ENCODE results near the gene WWOX.

DNA sequence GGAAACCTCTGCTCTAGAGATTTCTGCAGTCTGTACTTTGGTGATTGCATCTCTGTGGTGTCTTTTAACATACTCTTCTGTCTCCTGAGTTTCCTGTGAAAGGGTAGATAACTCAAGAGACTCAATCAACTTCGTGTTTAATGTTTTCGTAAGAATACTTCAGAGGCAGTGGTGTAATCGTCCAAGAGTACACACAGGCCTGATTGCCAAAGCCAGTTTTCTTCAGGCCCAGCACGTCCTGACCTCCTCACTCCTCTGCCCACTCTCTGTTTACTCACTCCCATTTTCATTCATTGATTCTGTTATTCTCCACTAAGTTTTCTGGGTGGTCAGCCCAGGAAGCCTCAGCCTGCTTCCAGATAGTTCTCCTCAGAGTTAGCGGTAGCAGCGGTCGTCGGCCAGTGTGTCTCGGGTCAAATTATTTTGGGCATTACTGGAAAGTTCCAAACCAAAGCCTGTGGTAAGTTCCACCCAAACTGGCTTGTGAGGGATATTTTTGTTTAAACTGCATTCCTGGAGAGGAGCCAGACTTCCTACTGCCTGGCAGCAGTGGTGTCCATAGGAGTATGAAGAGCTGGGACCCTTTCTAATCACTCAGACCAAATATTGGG lies 293.2 kb downstream of the WWOX start:
- no peak for TF ChIP-seq EZH2 (IDR thresholded peaks at IDR 0.05; ENCODE audit: insufficient read depth, low read length)
- TF ChIP-seq, protein P1, sequence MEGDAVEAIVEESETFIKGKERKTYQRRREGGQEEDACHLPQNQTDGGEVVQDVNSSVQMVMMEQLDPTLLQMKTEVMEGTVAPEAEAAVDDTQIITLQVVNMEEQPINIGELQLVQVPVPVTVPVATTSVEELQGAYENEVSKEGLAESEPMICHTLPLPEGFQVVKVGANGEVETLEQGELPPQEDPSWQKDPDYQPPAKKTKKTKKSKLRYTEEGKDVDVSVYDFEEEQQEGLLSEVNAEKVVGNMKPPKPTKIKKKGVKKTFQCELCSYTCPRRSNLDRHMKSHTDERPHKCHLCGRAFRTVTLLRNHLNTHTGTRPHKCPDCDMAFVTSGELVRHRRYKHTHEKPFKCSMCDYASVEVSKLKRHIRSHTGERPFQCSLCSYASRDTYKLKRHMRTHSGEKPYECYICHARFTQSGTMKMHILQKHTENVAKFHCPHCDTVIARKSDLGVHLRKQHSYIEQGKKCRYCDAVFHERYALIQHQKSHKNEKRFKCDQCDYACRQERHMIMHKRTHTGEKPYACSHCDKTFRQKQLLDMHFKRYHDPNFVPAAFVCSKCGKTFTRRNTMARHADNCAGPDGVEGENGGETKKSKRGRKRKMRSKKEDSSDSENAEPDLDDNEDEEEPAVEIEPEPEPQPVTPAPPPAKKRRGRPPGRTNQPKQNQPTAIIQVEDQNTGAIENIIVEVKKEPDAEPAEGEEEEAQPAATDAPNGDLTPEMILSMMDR (IDR thresholded peaks at IDR 0.05; ENCODE audit: insufficient read depth, low read depth, low read length): no peak
